ENCODE data around the gene H2AZ2. TPM values are rescaled to one million over a fixed set of nuclear protein-coding genes. Genes with fewer than 3 reads are reported as not detected.

The H2AZ2 gene
- total RNA-seq: 137 and 188 TPM in 2 replicates

GRCh38 chr7:44847920-44848634, at the start of gene H2AZ2:
H2AZ2 (minus strand) TSS chr7:44848087; CDS start chr7:44847971, 116 bp downstream.

GRCh38 chr7:44885394-44886317, 37.8 kb upstream of the H2AZ2 start, which contains the start of gene PURB:
PURB (minus strand) TSS chr7:44885530; CDS start chr7:44885348, 182 bp downstream.

GRCh38 chr7:44796504-44797328, 51.2 kb downstream of the H2AZ2 start, which contains the start of gene PPIA:
PPIA (plus strand) TSS chr7:44796681; CDS start chr7:44796725, 44 bp downstream.

Other genes starting within 250 kb of the H2AZ2 start
- 114 and 138 TPM in 2 replicates for gene OGDH, start 241.5 kb downstream of the H2AZ2 start, total RNA-seq
- 13.1 and 24.3 TPM in 2 replicates for gene ZMIZ2, start 99.2 kb downstream of the H2AZ2 start, total RNA-seq
- gene PPIA, start 51.4 kb downstream of the H2AZ2 start, total RNA-seq: 1,313 and 1,554 TPM in 2 replicates
- gene PURB, start 37.4 kb upstream of the H2AZ2 start, total RNA-seq: 25.1 and 26.6 TPM in 2 replicates
- gene MYO1G, start 130.9 kb upstream of the H2AZ2 start, total RNA-seq: 0.07 TPM in 2 replicates
- gene CCM2, start 152.1 kb upstream of the H2AZ2 start, total RNA-seq: 54.4 and 63.4 TPM in 2 replicates
- gene NACAD, start 240.9 kb upstream of the H2AZ2 start, total RNA-seq: 3.8 and 4.2 TPM in 2 replicates